HG02763 (cell line): ENCODE results near the gene ZNF580.

Source experiments
- ATAC-seq: cut with Tn5 transposase; IDR thresholded peaks from one replicate; pipeline ENCODE4 v1.9.1; 2021; ENCODE audit warnings: mild to moderate bottlenecking, moderate library complexity; ENCODE audit not compliant: unreplicated experiment

ZNF580 gene

DNA sequence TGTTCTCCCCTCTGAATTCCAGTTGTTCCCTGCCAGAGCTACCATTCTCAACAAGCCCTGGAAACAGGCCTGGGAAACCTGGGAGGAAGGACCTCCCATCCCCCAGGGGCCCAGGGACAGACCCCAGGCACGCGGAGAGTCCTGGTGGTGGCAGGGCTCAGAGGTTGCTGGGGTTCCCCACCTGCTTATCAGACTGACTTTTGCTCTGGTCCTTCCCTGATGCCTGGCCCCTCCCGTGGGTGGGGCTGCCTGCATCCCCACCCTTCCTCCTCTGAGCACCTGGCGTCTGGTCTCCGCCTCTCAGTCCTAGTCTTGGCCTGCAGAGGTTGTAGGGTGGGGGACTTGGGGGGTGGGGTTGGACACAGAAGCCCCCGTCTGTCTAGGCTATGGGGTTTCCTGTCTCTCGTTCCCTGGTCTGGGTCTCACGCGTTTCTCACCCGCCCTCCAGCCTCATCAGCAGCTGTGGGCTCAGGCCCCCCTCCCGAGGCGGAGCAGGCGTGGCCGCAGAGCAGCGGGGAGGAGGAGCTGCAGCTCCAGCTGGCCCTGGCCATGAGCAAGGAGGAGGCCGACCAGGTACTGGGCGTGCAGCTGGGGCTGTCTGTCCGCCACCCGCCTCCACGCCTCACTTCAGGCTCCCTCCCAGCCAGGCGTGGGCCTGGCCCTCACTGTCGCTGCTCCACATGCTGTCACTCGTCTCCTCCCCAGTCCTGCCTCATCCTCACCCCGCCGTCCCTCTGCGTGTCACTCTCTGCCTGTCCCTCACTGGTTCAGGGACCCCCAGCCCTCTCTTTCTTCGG lies 47.8 kb downstream of the ZNF580 start:
- no peak for ATAC-seq

DNA sequence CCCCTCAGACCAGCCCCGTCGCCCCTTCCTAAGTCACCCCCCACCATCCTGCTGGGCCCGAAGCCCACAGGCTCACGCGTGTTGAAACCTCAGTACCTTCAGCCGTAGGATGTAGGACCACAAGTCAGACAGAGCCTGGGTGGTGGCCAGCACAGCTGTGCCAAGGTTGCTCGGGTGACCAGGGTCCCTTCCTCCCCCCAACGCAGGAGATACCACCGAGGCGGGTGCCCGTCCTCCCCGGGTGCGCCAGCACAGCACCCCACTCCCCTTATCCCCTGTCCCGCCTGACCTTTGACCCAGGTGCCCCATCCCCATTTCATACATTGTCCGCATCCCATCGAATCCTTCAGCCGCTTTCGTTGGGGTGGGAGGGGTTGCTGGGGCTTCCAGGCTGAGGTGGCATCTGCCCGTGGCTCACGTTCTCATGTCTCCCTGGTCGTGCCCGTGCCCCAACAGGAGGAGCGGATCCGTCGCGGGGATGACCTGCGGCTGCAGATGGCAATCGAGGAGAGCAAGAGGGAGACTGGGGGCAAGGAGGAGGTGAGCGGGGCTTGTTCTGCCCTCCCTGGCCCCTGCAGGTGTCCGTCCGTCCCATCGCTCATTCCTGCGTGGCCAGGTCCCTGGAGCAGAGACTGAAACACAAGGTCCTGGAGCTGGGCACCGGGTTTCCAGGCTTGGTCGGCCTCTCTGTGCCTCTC lies 48.8 kb downstream of the ZNF580 start:
- no peak for ATAC-seq

DNA sequence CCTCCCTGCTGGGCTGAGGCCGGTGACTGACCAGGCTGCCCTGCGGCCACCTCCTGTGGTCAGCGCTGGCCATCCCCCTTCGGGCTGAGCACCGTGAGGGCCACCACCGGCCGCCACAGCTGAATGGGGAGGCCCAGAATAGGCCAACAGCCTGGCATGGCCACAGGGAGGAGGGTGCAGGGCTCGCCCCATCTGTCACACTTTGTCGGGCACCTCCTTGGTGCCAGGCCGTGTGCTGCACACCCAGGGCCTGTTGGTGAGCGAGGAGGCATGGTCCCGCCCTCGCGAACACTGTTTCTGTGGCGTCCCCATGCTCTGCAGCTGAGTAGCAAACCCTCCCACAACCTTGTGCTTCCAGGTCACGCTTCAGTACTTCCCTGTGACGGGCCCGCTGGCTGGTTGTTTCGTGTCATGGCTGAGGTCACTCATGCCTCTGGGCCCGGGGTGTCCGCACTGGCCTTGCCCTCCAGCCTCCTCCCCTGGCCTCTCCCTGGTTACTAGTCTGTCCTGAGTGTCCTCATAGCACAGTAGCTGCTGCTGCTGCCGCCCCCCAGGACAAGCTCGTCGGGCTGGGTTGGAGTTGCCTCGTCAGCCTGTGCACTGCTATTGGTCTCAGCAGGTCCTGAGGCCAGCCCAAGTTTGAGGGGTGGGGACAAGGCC lies 49.4 kb downstream of the ZNF580 start:
- no peak for ATAC-seq

DNA sequence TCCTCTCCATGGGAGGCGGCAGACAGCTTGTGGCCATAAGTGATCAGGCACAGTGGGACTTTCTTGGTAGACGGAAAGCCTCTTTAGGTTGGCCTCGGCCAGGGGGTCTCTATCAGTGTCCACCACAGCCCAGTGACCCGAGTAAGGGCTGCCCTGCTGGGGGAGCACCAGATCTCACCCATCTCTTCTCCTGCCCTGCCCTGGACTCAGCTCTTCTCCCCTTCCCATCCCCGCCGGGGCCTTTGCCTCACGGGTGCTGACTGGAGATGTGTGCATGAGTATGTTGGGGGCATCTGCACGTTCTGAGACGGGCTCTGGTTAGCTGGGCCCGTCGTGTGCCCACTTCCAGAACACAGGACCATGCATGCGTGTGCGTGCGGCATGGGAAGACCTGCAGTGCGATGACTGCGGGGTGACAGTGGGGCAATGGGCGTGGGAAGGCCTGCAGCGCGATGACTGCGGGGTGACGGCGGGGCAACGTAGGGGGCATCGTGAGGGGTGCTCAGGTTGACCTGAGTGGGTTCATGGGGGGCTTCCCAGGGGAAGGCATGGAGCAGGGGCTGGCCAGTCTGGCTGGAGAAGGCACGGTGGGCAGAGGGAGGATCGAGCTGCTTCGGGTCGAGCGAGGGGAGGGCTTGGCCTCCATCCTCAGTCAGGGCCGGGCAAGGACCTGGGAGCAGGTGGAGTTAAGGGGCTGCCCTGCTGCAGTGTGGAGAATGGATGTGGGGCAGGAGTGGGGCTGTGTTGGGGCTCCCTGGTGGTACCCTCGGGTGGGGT lies 50.2 kb downstream of the ZNF580 start:
- no peak for ATAC-seq

DNA sequence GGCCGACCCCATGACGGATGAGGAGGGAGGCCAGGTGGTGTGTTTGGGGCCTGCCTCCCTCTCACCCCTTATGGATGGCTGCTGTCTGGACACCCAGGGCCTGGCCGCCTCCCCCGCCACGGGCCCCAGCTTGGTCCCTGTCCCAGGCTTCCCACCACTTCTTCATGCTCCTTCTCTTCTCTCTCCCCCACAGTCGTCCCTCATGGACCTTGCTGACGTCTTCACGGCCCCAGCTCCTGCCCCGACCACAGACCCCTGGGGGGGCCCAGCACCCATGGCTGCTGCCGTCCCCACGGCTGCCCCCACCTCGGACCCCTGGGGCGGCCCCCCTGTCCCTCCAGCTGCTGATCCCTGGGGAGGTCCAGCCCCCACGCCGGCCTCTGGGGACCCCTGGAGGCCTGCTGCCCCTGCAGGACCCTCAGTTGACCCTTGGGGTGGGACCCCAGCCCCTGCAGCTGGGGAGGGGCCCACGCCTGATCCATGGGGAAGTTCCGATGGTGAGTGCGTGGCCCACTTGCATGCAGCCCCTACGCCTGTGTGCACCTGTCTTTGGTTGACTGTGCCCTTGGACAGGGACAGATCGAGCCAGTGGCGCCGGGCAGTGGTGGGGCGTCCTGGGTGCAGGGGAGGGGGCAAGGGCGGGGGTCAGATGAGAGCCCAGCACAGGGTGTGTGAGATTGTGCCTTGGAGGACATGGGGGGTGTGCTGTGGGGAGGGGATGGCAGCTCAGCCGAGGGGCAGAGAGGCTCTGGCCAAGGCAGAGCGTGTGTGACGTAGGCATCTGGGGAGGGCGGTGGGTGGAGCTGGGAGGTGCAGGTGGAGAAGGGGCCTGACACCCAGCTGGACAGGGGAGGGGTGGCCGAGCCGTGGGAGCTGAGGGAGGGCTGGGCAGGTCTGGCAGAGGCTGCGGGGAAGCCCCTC lies 51.0 kb downstream of the ZNF580 start:
- no peak for ATAC-seq

DNA sequence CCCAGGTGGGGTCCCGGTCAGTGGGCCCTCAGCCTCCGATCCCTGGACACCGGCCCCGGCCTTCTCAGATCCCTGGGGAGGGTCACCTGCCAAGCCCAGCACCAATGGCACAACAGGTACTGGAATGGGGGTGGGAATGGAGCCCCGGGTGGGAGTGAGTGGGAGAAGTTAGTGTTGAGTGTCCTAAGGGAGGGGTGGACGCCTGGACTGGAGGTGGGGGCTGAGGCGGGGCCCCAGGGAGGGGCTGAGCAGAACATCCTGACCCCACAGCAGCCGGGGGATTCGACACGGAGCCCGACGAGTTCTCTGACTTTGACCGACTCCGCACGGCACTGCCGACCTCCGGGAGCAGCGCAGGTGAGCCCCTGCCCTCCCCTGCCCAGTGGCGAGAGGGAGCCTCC lies 51.9 kb downstream of the ZNF580 start:
- no peak for ATAC-seq
